GM12872 (cell line): ENCODE results near the gene FHDC1.

Experiments
- CTCF ChIP-seq: IDR thresholded peaks from 3 replicates; pipeline ENCODE4 v1.5.1; 2011; ENCODE audit warnings: low read depth, mild to moderate bottlenecking, low read length, moderate library complexity; ENCODE audit not compliant: insufficient read depth

FHDC1 gene

GRCh38 chr4:152951348-152951747 lies 15.2 kb downstream of the FHDC1 start:
- no peak for TF ChIP-seq CTCF

GRCh38 chr4:152953514-152953913 lies 17.4 kb downstream of the FHDC1 start:
- TF ChIP-seq CTCF, result no peak

- no peak for TF ChIP-seq CTCF
These were observed 18.6 kb downstream of the FHDC1 start for GRCh38 chr4:152954741-152955140.

GRCh38 chr4:152956147-152956546 lies 20.0 kb downstream of the FHDC1 start:
- no peak for TF ChIP-seq CTCF

GRCh38 chr4:152956650-152957436 lies 20.7 kb downstream of the FHDC1 start:
- TF ChIP-seq CTCF, result no peak

GRCh38 chr4:152957437-152958171 lies 21.5 kb downstream of the FHDC1 start:
- TF ChIP-seq CTCF, result no peak

GRCh38 chr4:152959080-152959479 lies 23.0 kb downstream of the FHDC1 start:
- no peak for TF ChIP-seq CTCF
